ENCODE measurements around the gene CDSN. TPM values are rescaled to one million over a fixed set of nuclear protein-coding genes. Genes with fewer than 3 reads are reported as not detected.

The CDSN gene
- total and polyA plus RNA-seq, 2 of the 4 experiments (the other 2 are of a cell fraction), result not detected

GRCh38 chr6:31145386-31145785 lies 25.1 kb upstream of the CDSN start:
- dilution Hi-C loops (cut with HindIII; ENCODE audit: low sequenced_read_pairs, unreplicated experiment) (no loop called here), in situ Hi-C loops (cut with MboI; ENCODE audit: low sequenced_read_pairs) (no loop called here), intact Hi-C loops (cut with micrococcal nuclease) (no loop called here)
- Histone ChIP-seq H2AK9ac (replicated peaks; ENCODE audit: low read depth, low read length, poor library complexity) (no peak overlapping the region), H3K9ac (ENCODE audit: low read depth, low read length) (no peak overlapping the region), H2AK5ac (ENCODE audit: low read depth, low read length) (no peak overlapping the region), H4K20me1 (ENCODE audit: insufficient read depth, low read length) (no peaks in the 10 kb centered on the region), H2BK20ac (ENCODE audit: low read depth, low read length) (no peak overlapping the region), H3K79me1 (ENCODE audit: low read depth in 1 of 2, low read length in 2 of 2) (no peaks in the 10 kb centered on the region), H3K18ac (ENCODE audit: low read depth, low read length) (no peak overlapping the region), H3K4ac (ENCODE audit: low read depth, low read length) (no peak overlapping the region), H3K9me1 (ENCODE audit: insufficient read depth, low read length) (peaks cover 7% of the 10 kb centered on the region), H3K27me3 (ENCODE audit: control insufficient read depth, insufficient read depth, low read length) (no peaks in the 10 kb centered on the region), H3K56ac (ENCODE audit: extremely low read depth, insufficient read depth, low read length) (no peak overlapping the region), H2BK120ac (ENCODE audit: low read depth, low read length) (no peak overlapping the region), H3K14ac (replicated peaks; ENCODE audit: low read depth, low read length) (no peak overlapping the region), H4K8ac (ENCODE audit: low read depth in 2 of 2, low read length in 2 of 2) (no peak overlapping the region), H2BK15ac (ENCODE audit: low read depth, low read length) (no peak overlapping the region), H4K5ac (ENCODE audit: low read depth, low read length) (no peak overlapping the region), H3K4me3 (ENCODE audit: insufficient read depth, low read depth, low read length) (no peak overlapping the region), H2AFZ (replicated peaks; ENCODE audit: low read length, poor library complexity) (no peak overlapping the region), H3K4me1 (ENCODE audit: control insufficient read depth, insufficient read depth, low read length) (peaks cover 8% of the 10 kb centered on the region), H2BK5ac (ENCODE audit: low read depth, low read length, poor library complexity, severe bottlenecking) (no peak overlapping the region), H4K91ac (ENCODE audit: insufficient read depth, low read depth, low read length) (no peak overlapping the region), H3K4me2 (ENCODE audit: low read depth, low read length) (no peak overlapping the region), H3K27ac (ENCODE audit: insufficient read depth, low read length) (no peak overlapping the region), H3K23ac (ENCODE audit: low read depth, low read length) (no peak overlapping the region), H3K9me3 (ENCODE audit: control insufficient read depth, insufficient read depth, low read length) (no peaks in the 10 kb centered on the region), H3K36me3 (ENCODE audit: control insufficient read depth, insufficient read depth, low read length) (peaks cover 28% of the 10 kb centered on the region)
- DNase-seq (no peak), ATAC-seq (ENCODE audit: low read depth) (no peak)
- ChIA-PET POLR2A (ENCODE audit: unreplicated experiment) (no interaction called here), CTCF (interaction anchor here (0.6 kb wide), 1 partner anchor 27 kb away, joined by 5 read pairs; no protein-coding TSS in a partner anchor)
- no TSS peak for BruUV-seq (replicated peaks)
- TF ChIP-seq MAZ (IDR thresholded peaks at IDR 0.05; ENCODE audit: borderline replicate concordance, low read depth, low read length) (no peak), USF2 (IDR thresholded peaks at IDR 0.05; ENCODE audit: low read depth, low read length) (no peak), RCOR1 (IDR thresholded peaks at IDR 0.05; ENCODE audit: insufficient replicate concordance, low read length) (no peak), CHD1 (IDR thresholded peaks at IDR 0.05; ENCODE audit: low read depth, low read length) (no peak), CTCF (conservative IDR thresholded peaks at IDR 0.05; ENCODE audit: low read depth, low read length) (no peak), ELK1 (IDR thresholded peaks at IDR 0.05; ENCODE audit: borderline replicate concordance, low read depth, low read length) (no peak), RAD21 (IDR thresholded peaks at IDR 0.05; ENCODE audit: low read length) (no peak), FOS (IDR thresholded peaks at IDR 0.05; ENCODE audit: low read depth, low read length) (no peak), RFX5 (IDR thresholded peaks at IDR 0.05; ENCODE audit: low read depth, low read length) (no peak), SMC3 (IDR thresholded peaks at IDR 0.05; ENCODE audit: low read depth, low read length) (no peak), POLR2A (IDR thresholded peaks at IDR 0.05; ENCODE audit: low read depth, low read length) (no peak), MXI1 (IDR thresholded peaks at IDR 0.05; ENCODE audit: borderline replicate concordance, low read depth, low read length) (no peak), MAFK (IDR thresholded peaks at IDR 0.05; ENCODE audit: low read depth, low read length) (no peak), CEBPB (IDR thresholded peaks at IDR 0.05; ENCODE audit: low read depth, low read length) (no peak), NFE2L2 (IDR thresholded peaks at IDR 0.05; ENCODE audit: low read depth, low read length) (no peak), BHLHE40 (IDR thresholded peaks at IDR 0.05; ENCODE audit: low read depth, low read length) (no peak)
- WGBS, 2 experiments (ENCODE audit: extremely low coverage in 2 of 2, insufficient read length in 1 of 2), result no CpG with 5 or more reads among the region's 10 CpGs
